Erythroblast (primary cell): ENCODE measurements around the gene ZNF263.

Experiments
- DNase-seq, 2 experiments: peaks; one replicate each; lab custom pipeline; 2025; lab: John Stamatoyannopoulos, UW
- GATA1 ChIP-seq: IDR thresholded peaks from 2 replicates; pipeline ENCODE4 v1.6.1; 2011; ENCODE audit warnings: low read depth, mild to moderate bottlenecking, control low read depth, low read length, moderate library complexity
- POLR2A ChIP-seq: IDR thresholded peaks from 2 replicates; pipeline ENCODE4 v1.6.1; 2011; ENCODE audit warnings: mild to moderate bottlenecking, low read length

Gene ZNF263

DNA sequence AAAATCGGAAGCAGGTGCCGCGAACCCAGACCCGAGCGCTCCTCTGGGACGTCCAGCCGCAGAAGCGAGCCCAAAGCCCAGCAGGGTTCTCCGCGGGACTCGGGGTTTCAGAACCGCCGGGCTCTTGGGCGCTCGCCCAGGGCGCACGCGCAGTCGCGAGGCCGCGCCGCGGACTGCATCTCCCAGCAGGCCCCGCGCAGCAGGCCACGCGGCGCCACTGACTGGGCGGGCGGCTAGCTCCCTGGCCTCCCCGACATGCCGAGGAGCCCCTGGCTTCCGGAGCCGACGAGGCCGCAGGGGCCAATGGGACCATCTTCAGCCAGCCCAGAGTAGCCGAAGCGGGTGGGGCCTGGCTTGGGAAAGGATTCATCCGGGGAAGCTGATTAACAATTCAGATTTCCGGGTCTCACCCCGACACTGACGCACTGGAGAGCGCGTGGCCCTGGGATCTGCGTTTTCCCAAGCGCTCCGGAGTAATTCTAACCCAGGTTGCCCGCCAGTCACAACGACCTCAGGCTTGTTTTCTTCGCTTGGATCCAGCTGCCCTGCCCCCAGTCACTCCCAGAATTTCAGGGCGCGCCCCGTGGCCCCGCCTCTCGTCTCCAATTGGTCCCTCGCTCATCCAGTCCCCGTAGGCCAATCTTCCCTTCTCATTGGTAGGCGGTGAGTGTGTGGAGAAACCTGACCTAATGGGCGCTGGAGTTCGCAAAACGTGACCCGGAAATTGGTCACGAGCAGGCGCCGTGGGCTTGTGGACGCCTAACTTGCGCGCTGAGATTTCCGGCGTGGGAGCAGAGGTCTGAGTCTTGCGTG is at the start of gene ZNF263:
ZNF263 (plus strand) TSS at position 762 of the 813 bp plus-strand sequence. CDS start 328 bp downstream, outside the sequence.
- TF ChIP-seq GATA1 (no peak), POLR2A (peak; percentile 94)
- peak; percentile 98 for DNase-seq

DNA sequence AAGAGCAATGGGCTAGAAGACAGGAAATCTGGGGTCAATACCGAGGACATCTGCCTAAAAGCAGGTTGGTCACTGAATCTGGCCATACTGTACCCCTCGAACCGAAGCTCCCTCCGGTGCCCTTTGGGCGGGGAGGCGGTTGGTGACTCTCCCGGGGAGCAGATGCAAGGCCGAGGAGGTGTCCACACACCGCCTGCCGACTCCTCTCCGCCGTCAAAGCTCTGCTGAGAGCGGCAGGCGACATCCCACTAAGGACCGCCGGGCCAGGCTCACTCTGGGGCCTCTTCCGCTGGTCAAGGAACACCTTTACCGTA is 48.8 kb upstream of the ZNF263 start:
- TF ChIP-seq GATA1: no peak
- no peak for TF ChIP-seq POLR2A
- DNase-seq: no peak

DNA sequence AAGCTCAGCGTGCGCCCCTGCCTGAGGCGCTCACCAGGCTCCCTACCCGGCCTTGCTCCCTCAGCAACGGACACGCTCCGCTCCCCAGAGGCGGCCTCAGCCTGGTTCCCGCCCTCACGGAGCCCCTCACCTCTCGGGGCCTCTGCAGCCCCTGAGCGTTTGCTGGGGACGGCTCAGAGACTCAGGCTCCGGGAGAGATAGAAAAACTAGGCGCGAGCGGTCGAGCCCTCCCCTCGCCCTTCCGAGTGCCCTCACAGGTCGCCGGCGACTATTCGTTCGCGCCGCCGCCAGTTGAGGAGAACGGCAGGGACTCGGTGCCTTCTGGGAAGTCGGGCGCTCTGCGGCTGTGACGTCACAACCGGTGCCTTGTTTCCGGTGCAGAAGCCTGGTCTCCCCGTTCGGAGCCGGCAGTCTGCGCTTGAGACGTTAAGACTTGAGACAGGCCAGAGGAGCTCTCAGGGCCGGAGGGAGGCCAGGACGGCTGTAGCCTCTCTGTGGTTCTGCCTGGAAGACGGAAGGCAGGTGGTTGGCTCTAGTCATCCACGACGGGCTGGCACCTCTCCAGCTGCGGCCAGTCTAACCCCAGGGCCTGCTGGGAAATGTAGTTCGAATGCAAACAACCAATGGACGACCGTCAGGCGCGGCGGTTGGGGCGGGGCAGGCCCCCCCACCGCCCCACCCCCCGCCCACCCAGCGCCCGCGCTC is 48.3 kb upstream of the ZNF263 start, which contains the start of gene ZNF200:
ZNF200 (minus strand) TSS at position 302 of the 705 bp plus-strand sequence. CDS start 1,403 bp downstream, outside the sequence.
- TF ChIP-seq POLR2A: peak; percentile 92
- no peak for TF ChIP-seq GATA1
- DNase-seq: peak; percentile 98

DNA sequence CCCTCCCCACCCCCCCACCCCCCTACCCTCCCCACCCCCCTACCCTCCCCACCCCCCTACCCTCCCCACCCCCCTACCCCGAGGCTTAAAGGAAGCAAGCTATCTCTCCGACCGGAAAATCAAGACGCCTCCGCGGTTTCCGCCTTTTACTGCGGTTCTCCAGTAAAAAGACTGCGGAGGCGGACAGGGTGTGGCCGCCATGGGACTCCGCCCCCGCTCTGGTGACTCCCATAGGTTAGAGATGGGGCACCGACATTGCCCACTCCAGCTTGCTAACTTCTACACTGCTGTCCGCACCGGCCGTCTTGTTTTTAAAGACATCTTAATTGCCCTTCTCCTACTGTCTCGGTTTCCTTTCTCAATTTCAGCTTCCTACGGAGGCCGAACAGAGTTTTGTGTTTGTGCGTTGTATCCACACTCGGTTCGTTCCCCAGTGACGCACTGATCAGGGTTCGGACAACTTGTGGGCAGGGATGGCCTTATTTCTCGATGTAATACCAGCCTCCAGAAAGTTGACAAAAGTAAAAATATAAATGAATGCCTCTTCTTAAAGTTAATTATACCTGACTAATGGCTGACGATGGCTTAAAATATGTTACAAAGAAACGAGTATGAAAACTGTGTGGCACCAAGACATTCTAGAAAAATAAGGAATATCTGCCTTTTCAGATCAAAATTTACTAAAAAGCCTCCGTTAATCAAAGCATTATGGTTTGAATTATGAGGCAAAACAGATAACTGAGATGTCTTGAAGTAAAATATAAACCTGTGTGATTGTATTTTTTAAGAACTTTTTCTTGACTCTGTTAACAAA is 47.2 kb upstream of the ZNF263 start:
- DNase-seq: peak; percentile 21 to 32
- TF ChIP-seq GATA1 (no peak), POLR2A (no peak)

DNA sequence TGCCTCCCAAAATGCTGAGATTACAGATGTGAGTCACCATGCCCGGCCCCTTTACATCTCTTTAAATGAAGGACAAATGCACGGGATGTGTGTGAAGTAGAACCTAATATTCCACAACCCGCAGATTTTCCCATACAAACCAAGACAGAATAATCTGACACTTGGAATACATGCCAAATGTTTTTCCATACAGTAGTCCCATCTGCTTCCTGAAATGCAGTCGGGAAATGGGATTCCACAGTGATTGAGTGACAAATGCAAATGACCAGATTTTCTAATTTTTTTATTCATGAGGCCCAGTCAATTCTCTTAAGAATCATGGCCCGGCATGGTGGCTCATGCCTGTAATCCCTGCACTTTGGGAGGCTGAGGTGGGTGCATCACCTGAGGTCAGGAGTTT is 41.5 kb upstream of the ZNF263 start:
- no peak for DNase-seq
- TF ChIP-seq GATA1: no peak
- TF ChIP-seq POLR2A: no peak

DNA sequence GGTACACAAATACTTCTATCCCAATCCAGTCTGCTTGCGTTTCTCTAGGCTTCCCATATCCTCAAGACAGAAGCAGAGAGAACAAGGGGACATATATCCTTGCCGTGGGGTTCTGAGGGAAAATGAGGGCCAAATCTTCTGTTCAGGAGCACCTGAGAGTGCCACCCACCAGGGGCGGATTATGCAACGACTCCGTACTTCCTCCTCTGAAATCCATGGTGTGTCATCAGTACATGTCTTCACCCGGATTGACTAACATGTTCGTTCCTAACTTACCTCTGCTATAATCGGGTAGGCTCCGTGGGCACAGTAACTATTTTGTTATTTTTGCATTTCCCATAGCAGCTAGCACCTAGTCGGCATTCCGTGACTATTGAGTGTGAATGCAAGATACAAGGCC is 40.6 kb upstream of the ZNF263 start:
- DNase-seq: no peak
- TF ChIP-seq POLR2A (no peak), GATA1 (no peak)

DNA sequence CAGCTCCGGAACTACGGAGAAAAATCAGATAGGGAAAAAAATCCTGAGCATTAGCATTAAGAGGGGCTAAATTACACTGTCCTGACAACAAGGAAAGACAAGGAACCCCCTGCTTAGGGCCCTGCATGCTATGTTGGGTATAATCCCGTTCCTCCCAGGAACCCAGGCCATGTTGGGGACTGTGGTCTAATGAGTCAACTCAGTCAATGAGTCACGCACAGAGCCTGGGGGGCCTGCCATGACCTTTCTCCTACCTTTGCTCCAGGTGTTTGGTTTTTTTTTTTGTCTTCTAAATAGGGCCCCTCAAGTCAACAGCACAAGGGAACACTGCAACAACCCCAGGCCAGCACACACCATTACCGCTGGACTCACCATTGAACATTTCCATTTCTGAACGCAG is 39.4 kb upstream of the ZNF263 start:
- TF ChIP-seq POLR2A (no peak), GATA1 (no peak)
- no peak for DNase-seq

DNA sequence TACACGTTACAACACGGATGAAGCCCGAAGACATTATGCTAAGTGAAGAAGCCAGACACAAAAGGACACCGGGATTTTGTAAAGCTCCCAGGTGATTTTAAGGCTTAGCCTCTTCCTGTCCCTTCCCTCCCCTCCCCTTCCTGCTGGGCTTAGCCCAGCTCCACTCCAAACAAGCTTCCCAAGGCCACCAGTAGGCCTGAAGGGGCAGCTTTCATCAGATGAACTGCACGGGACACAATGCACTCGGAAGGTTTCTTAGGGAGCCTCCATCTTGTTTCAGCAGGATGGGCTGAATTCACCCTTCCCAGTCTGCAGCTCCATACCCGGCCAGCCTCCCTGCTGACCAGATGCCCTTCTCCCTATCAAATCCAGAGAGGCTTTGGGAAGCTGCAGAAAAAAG is 37.3 kb upstream of the ZNF263 start:
- no peak for TF ChIP-seq GATA1
- no peak for TF ChIP-seq POLR2A
- DNase-seq: no peak

DNA sequence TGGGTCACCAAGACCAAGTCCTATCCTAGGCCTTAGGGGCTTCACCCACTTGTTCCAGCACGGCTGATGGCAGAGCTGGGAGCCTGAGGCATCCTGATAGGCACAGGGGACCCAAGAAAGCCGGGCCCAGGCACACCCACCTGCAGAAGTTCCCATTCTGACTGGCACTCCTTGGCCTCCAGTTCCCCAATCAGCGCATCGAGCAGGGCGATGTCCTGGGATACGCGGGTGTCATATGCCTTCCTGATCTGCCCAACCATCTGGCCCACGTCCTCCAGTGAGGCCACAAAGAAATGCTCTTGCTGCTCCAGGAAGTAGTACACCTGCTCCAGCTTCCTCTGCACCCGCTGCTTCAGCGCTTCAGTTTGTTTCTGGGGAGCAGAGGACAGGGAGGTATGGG is 36.4 kb upstream of the ZNF263 start:
- TF ChIP-seq GATA1 (no peak), POLR2A (no peak)
- no peak for DNase-seq

DNA sequence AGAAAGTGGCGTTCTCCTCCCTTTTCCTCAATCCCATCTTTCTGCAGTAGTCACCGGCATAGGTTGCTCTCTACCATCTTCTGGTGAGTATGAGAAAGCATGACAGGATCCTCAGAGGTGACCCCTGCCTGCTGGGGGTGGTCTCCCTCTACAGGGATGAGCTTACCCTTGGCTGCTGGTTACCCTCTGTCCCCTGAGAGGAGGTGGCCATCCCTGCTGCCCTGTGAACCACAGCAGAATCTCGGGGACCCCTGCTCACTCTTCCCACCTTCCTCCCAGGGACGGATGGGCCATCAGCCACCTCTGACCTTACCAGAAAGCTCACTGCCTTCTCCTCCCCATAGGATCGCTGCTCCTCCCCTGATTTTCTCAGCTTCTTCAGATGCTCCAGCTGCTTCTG is 34.7 kb upstream of the ZNF263 start:
- no peak for DNase-seq
- TF ChIP-seq GATA1 (no peak), POLR2A (no peak)

DNA sequence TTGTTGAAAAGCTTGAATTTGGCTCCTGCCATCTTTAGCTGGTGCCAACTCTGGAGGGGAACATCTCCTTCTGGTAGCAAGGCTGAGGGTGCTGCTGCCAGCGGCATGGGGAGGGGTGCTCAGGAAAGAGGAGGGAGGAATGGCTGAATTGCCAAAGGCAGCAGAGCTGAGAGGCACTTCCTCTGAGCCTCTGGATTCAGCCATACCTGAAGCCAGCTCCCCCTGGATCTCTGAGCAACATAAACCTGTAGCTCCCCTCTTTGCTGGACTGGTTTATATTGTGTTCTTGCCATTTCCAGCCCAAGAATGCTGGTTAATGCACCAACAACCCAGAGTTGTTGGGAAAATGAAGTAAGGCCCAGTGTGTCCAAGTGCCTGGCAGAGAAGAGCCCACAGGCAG is 34.3 kb upstream of the ZNF263 start:
- TF ChIP-seq GATA1 (no peak), POLR2A (no peak)

DNA sequence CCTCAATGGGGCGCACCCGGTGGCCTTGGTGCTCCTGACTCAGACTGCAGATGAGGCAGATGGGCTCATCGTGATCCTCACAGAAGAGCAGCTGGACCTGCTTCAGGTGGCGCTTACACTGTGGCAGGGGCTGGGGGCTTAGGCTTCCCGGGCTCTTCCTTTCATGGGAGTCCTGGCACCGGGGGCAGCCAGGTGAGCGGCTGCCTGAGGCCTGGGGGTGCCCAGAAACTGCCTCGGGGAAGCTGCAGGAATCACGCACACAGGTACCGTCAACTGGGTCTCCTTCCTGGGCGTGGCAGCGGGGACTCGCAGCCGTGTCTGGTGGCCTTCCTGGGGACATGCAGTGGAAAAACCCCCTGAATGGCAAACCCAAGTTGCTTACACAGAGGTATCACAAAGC is 33.8 kb upstream of the ZNF263 start:
- DNase-seq: no peak
- TF ChIP-seq GATA1: no peak
- TF ChIP-seq POLR2A: no peak

More for the DNA sequence above, 34.3 kb upstream of the ZNF263 start:
- no peak for DNase-seq

DNA sequence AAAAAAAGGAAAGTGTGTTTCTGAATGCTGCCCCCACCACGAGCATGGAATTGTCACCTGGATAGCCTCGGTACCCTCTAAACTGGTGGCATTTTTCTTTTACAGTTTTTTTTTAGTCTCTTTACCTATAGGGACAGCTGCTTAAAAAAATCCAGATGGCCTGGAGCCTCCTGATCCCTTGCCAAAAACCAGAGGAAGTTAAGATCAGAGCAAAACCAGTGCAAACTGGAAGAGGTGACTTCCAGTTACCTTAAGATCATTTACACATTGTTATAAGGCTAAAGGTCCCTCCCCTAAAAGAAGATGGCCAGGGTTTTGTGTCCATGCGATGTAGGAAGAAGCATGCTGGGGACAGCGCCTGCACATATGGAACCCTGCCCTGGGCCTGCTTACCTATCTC is 30.3 kb upstream of the ZNF263 start:
- DNase-seq: no peak
- TF ChIP-seq POLR2A (no peak), GATA1 (no peak)

DNA sequence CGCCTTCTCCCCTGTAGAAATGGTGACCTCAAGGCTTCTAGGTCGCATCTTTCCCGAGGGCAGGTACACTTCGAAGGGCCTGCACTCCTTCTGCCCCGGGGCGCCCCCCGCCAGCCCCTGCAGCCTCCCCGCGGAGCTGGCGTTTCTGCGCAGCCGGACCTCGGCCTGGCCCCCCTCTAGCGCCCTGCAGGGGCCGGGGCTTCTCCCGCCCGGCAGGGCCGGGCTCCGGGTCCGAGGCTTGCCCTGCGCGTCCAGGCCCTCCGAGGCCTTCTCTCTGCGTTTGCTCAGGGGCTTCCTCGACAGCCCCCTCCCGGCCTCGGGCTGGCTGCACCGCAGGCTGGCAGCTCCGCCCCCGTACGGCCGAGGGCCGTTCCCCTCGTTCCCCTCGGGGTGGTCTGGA is 29.0 kb upstream of the ZNF263 start:
- TF ChIP-seq GATA1: no peak
- TF ChIP-seq POLR2A: no peak
- DNase-seq: no peak
